Endothelial cell of umbilical vein (primary cell): ENCODE measurements around the gene SLC26A4. TPM values are rescaled to one million over a fixed set of nuclear protein-coding genes. Genes with fewer than 3 reads are reported as not detected.

Source experiments
- BruUV-seq: library from RNA; stranded (reverse); fragments of 400-500 nt; replicated peaks from 2 replicates; lab custom pipeline; 2021; lab: Mats Ljungman, UMichigan
- CTCF ChIA-PET: fragments of 300-600, 350-600 bp; sonication (Branson Sonifier 250); formaldehyde crosslinking; loops from one replicate; lab custom pipeline; 2021; ENCODE audit warnings: antibody characterized with exemption, inconsistent platforms; lab: Charles Lee
- POLR2A ChIA-PET: fragments of 300-600, 350-600 bp; sonication (Branson Sonifier 250); formaldehyde crosslinking; loops from one replicate; lab custom pipeline; 2021; ENCODE audit warnings: antibody characterized with exemption, inconsistent platforms; lab: Charles Lee
- DNase-seq: peaks from one replicate; pipeline ENCODE4 v3.0.0-alpha.2; 2011; ENCODE audit warnings: low read depth, low spot score
- FAIRE-seq: peaks from 2 replicates; lab custom pipeline; 2011; peaks lifted over from hg19 to GRCh38; lab: Jason Lieb, UNC
- H2AFZ ChIP-seq: 2 replicates; pipeline ENCODE4 v1.6.0; 2012; ENCODE audit warnings: low read depth, low read length, control low read depth, inconsistent platforms
- H3K27ac ChIP-seq: 2 replicates; pipeline ENCODE4 v1.5.1; 2011; ENCODE audit warnings: low read depth, mild to moderate bottlenecking, control low read depth, low read length, moderate library complexity; ENCODE audit not compliant: insufficient read depth
- H3K27me3 ChIP-seq, 2 experiments: 2 replicates each; pipeline versions ENCODE4 v1.6.0 to v1.6.1; 2011; ENCODE audit warnings: low read length in 2 of 2, mixed read lengths in 1 of 2; ENCODE audit not compliant: control insufficient read depth in 2 of 2, insufficient read depth in 2 of 2
- H3K36me3 ChIP-seq, 2 experiments: 2 replicates in 1 of 2; 3 replicates in 1 of 2; pipeline ENCODE4 v1.5.1; 2011; ENCODE audit warnings: low read length in 2 of 2, mild to moderate bottlenecking in 1 of 2, moderate library complexity in 1 of 2; ENCODE audit not compliant: control insufficient read depth in 2 of 2, insufficient read depth in 2 of 2; ENCODE audit errors: extremely low read depth in 1 of 2
- H3K4me1 ChIP-seq: 3 replicates; pipeline ENCODE4 v1.5.1; 2011; ENCODE audit warnings: mild to moderate bottlenecking, low read length; ENCODE audit not compliant: control insufficient read depth, insufficient read depth; ENCODE audit errors: extremely low read depth
- H3K4me2 ChIP-seq: 2 replicates; pipeline ENCODE4 v1.6.1; 2011; ENCODE audit warnings: low read length, control low read depth, mixed read lengths; ENCODE audit not compliant: insufficient read depth
- H3K4me3 ChIP-seq, 3 experiments: fragments of 200-600 bp in 1 of 3; sonication (generic), shearing (Covaris generic) in 1 of 3; replicated peaks in 1 of 3; 2 replicates each; pipeline ENCODE4 v1.5.1; 2011 to 2016; ENCODE audit warnings: control low read depth in 3 of 3, low read length in 3 of 3, mild to moderate bottlenecking in 2 of 3, inconsistent platforms in 1 of 3, low read depth in 1 of 3, moderate library complexity in 1 of 3; ENCODE audit not compliant: insufficient read depth in 1 of 3
- H3K79me2 ChIP-seq: 2 replicates; pipeline ENCODE4 v1.6.0; 2012; ENCODE audit warnings: low read length, inconsistent platforms; ENCODE audit not compliant: control insufficient read depth, insufficient read depth
- H3K9ac ChIP-seq: replicated peaks from 2 replicates; pipeline ENCODE3; 2011; ENCODE audit warnings: low read length, control low read depth; ENCODE audit not compliant: insufficient read depth; ENCODE audit errors: extremely low read depth
- H3K9me1 ChIP-seq: replicated peaks from 3 replicates; pipeline ENCODE4 v1.6.0; 2011; ENCODE audit warnings: mild to moderate bottlenecking, low read length; ENCODE audit not compliant: control insufficient read depth, insufficient read depth; ENCODE audit errors: extremely low read depth
- H3K9me3 ChIP-seq: replicated peaks from 2 replicates; pipeline ENCODE4 v1.5.1; 2012; ENCODE audit warnings: low read length, inconsistent platforms; ENCODE audit not compliant: control insufficient read depth, insufficient read depth
- H4K20me1 ChIP-seq: replicated peaks from 2 replicates; pipeline ENCODE3; 2011; ENCODE audit warnings: mild to moderate bottlenecking, low read length; ENCODE audit not compliant: control insufficient read depth, insufficient read depth; ENCODE audit errors: extremely low read depth
- EZH2 ChIP-seq: IDR thresholded peaks from 2 replicates; pipeline ENCODE4 v1.6.1; 2012; ENCODE audit warnings: borderline replicate concordance, low read depth, mild to moderate bottlenecking, moderate library complexity, low read length, inconsistent platforms; ENCODE audit not compliant: severe bottlenecking
- FOS ChIP-seq: IDR thresholded peaks from 2 replicates; pipeline ENCODE4 v1.6.1; 2011; ENCODE audit warnings: mild to moderate bottlenecking, low read length, moderate library complexity, borderline replicate concordance; ENCODE audit not compliant: insufficient read depth
- GATA2 ChIP-seq: IDR thresholded peaks from 2 replicates; pipeline ENCODE4 v1.7.0; 2011; ENCODE audit warnings: low read depth, mild to moderate bottlenecking, moderate library complexity, mixed read lengths, low read length; ENCODE audit not compliant: insufficient read length, insufficient read depth
- JUN ChIP-seq: IDR thresholded peaks from 2 replicates; pipeline ENCODE4 v1.6.1; 2011; ENCODE audit warnings: borderline replicate concordance, low read depth; ENCODE audit not compliant: insufficient read length, insufficient read depth
- MYC ChIP-seq: IDR thresholded peaks from one replicate; pipeline ENCODE4 v1.6.1; 2011; ENCODE audit warnings: mild to moderate bottlenecking, low read depth, low read length
- POLR2A ChIP-seq: IDR thresholded peaks from 2 replicates; pipeline ENCODE4 v1.6.1; 2012; ENCODE audit warnings: low read depth, mild to moderate bottlenecking, control low read depth, low read length
- POLR2AphosphoS5 ChIP-seq: IDR thresholded peaks from 2 replicates; pipeline ENCODE4 v1.6.1; 2012; ENCODE audit warnings: low read depth, mild to moderate bottlenecking, control low read depth, low read length, moderate library complexity; ENCODE audit not compliant: insufficient read depth
- dilution Hi-C: fragments of 300-500 bp; cut with MboI; formaldehyde crosslinking; loops from one replicate; pipeline ENCODE4 v1.15.0; 2019; ENCODE audit warnings: low sequenced_read_pairs; ENCODE audit not compliant: extremely low pct_ligation_motif_present
- intact Hi-C: fragments of 100-400 bp; cut with micrococcal nuclease; formaldehyde crosslinking; loops from one replicate; pipeline ENCODE4 v1.10.0; 2022
- polyA plus RNA-seq, 4 experiments: library from polyadenylated mRNA; depleted of rRNA in 3 of 4; stranded (reverse) in 3 of 4; unstranded in 1 of 4; fragments of >200 nt; gene quantifications; 2 replicates each; pipeline versions ENCODE4 v1.2.1 to v1.2.3, GENCODE V29; 2011 to 2012; ENCODE audit warnings: missing spikeins in 1 of 4
- total RNA-seq: library from RNA; stranded (reverse); gene quantifications from 2 replicates; pipeline ENCODE4 v1.2.3, GENCODE V29; 2021
- TF ChIP-seq, protein P1 (sequence below), 2 donors: IDR thresholded peaks; 1 replicate in 1 of 2; 2 replicates in 1 of 2; pipeline ENCODE4 v1.5.1; 2011; ENCODE audit warnings: low read length in 2 of 2, mild to moderate bottlenecking in 2 of 2, moderate library complexity in 2 of 2, control low read depth in 1 of 2, inconsistent platforms in 1 of 2, low read depth in 1 of 2; ENCODE audit not compliant: insufficient read depth in 1 of 2; ENCODE audit errors: extremely low read depth in 1 of 2
- TF ChIP-seq, protein P2 (sequence below): IDR thresholded peaks from 2 replicates; pipeline ENCODE4 v1.6.1; 2011; ENCODE audit not compliant: insufficient read depth, insufficient read length

The SLC26A4 gene
- total and polyA plus RNA-seq, 2 donors (not counting 3 experiments of a cell fraction or from before 2014, with no cell fraction given) = 0.77 to 0.79 TPM

DNA sequence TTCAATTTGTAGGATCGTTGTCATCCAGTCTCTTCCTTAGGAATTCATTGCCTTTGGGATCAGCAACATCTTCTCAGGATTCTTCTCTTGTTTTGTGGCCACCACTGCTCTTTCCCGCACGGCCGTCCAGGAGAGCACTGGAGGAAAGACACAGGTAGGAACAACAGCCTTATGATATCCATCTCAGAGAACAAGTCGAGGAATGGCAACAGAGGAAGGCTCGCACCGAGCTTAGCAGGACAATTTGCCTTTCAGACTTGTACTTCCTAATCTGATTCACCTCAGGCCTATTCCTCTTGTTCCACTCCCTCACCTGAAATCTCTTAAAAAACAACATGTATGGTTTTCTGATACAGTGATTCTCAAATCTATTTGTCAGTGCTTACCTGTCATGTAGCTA lies 29.5 kb downstream of the SLC26A4 start:
- H3K4me1 ChIP-seq = peaks cover 31% of the 10 kb centered on the region
- H3K27ac ChIP-seq = no peak overlapping the region

DNA sequence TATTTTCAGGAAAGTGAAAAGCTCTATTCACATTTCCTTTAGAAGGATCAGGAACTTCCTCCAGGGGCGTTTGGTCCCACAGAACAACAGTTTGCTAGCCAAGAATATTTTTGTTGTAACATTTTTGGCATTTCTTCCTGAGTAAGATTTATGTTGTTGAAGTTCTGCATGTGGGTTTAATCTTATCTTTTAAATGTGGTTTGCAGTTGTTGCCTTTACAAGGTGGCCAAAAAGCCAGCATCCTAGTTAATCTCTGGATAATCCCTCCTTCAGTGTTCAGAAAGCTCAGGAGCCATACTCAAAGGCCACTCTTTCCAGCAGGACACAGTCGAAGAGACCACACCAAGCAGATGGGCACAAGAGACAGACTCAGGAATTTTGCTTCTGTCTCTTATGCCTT lies 30.0 kb downstream of the SLC26A4 start:
- CTCF ChIA-PET = interaction anchor here (0.6 to 3.1 kb wide), 11 partner anchors 9 to 189 kb away, joined by 3 to 19 read pairs (median 4); no protein-coding TSS in a partner anchor
- Histone ChIP-seq H3K9me1 (no peaks in the 10 kb centered on the region), H3K4me1 (peaks cover 31% of the 10 kb centered on the region), H2AFZ (no peak overlapping the region), H3K9ac (no peak overlapping the region), H4K20me1 (no peaks in the 10 kb centered on the region), H3K9me3 (no peaks in the 10 kb centered on the region), H3K36me3 (no peaks in the 10 kb centered on the region), H3K27me3 (no peaks in the 10 kb centered on the region), H3K27ac (no peak overlapping the region), H3K79me2 (no peaks in the 10 kb centered on the region), H3K4me3 (no peak overlapping the region), H3K4me2 (no peak overlapping the region)
- TF ChIP-seq, protein P1, sequence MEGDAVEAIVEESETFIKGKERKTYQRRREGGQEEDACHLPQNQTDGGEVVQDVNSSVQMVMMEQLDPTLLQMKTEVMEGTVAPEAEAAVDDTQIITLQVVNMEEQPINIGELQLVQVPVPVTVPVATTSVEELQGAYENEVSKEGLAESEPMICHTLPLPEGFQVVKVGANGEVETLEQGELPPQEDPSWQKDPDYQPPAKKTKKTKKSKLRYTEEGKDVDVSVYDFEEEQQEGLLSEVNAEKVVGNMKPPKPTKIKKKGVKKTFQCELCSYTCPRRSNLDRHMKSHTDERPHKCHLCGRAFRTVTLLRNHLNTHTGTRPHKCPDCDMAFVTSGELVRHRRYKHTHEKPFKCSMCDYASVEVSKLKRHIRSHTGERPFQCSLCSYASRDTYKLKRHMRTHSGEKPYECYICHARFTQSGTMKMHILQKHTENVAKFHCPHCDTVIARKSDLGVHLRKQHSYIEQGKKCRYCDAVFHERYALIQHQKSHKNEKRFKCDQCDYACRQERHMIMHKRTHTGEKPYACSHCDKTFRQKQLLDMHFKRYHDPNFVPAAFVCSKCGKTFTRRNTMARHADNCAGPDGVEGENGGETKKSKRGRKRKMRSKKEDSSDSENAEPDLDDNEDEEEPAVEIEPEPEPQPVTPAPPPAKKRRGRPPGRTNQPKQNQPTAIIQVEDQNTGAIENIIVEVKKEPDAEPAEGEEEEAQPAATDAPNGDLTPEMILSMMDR (IDR thresholded peaks at IDR 0.05; ENCODE audit: extremely low read depth in 1 of 2, insufficient read depth in 1 of 2, low read depth in 1 of 2, low read length in 2 of 2) = no peak
- TF ChIP-seq FOS = no peak
- TF ChIP-seq GATA2 = no peak
- TF ChIP-seq, protein P2, sequence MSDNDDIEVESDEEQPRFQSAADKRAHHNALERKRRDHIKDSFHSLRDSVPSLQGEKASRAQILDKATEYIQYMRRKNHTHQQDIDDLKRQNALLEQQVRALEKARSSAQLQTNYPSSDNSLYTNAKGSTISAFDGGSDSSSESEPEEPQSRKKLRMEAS = no peak
- no peak for TF ChIP-seq POLR2AphosphoS5
- no peak for TF ChIP-seq POLR2A
- no peak for TF ChIP-seq MYC
- no peak for TF ChIP-seq JUN
- TF ChIP-seq EZH2 = no peak
- intact Hi-C loops = no loop called here
- no TSS peak for BruUV-seq
- POLR2A ChIA-PET = no interaction called here
- peak; percentile 66 for DNase-seq
- dilution Hi-C loops = no loop called here
- FAIRE-seq = peak; percentile 64

More for the DNA sequence above, 29.5 kb downstream of the SLC26A4 start:
- BruUV-seq = no TSS peak
- Histone ChIP-seq H3K9me3 (no peaks in the 10 kb centered on the region), H3K79me2 (no peaks in the 10 kb centered on the region), H2AFZ (no peak overlapping the region), H3K9me1 (no peaks in the 10 kb centered on the region), H3K4me3 (no peak overlapping the region), H3K4me2 (no peak overlapping the region), H3K36me3 (no peaks in the 10 kb centered on the region), H3K27me3 (no peaks in the 10 kb centered on the region), H3K9ac (no peak overlapping the region), H4K20me1 (no peaks in the 10 kb centered on the region)
- intact Hi-C loops (no loop called here), dilution Hi-C loops (no loop called here)
- FAIRE-seq (no peak), DNase-seq (no peak)
- ChIA-PET POLR2A (no interaction called here), CTCF (interaction anchor here (0.6 to 3.1 kb wide), 10 partner anchors 9 to 190 kb away, joined by 3 to 19 read pairs (median 4); no protein-coding TSS in a partner anchor)
- TF ChIP-seq JUN = no peak
- no peak for TF ChIP-seq POLR2AphosphoS5
- no peak for TF ChIP-seq EZH2
